ENCODE results near the gene NFIX. TPM values are rescaled to one million over a fixed set of nuclear protein-coding genes. Genes with fewer than 3 reads are reported as not detected.

The NFIX gene
- total and polyA plus RNA-seq, 2 of the 13 experiments (the other 11 are each of a cell fraction or from before 2014, with no cell fraction given): 3.4 to 5.4 TPM

DNA sequence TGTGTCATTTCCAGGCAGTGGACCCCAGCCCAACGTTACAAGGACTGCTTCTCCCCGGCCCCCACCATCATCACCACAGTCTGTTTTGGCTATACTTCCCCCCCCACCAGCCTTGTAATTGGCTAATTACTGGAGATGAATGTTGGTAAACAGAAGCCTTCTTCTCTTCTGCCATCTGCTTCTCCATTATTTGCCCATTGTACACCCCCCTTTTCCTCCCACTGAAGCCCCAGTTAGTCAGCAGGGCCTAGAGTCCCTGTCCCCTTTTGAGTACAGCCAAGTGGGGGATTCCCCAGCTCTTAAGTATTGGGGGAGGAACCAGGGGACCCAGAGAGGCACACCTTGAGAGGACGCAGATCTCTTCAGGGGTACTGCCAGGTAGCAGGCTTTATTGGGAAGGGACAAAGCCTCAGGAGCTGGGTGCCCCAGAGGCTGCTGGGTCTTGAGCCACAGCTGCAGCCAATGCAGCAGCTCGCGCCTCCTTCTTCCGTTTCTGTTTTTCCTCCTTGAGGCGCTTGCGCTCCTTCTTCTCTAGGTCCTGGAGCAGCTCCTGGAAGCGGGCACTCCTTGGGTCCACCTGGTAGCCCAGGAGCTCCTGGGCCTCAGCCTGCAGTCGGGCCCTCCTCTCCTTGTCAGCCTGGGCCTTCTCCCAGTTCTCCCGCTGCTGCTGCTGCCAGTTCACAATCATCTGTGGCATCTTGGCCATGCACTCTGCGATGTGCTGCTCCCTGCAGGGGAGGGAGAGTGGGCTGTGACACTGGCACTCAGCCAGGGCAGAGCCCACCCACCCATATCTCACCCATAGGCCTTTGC, 41.3 kb upstream of the NFIX start:
- 87% methylated on average over 11 of the region's 12 CpGs for WGBS (ENCODE audit: low lambda C conversion rate)
- Histone ChIP-seq H2AFZ (ENCODE audit: low read length) (no peak overlapping the region), H3K79me2 (ENCODE audit: insufficient read depth, low read length) (peaks cover 24% of the 10 kb centered on the region), H3K27ac (ENCODE audit: extremely low read length, insufficient read depth, low read length) (no peak overlapping the region), H3K4me1 (ENCODE audit: insufficient read depth, low read length) (peaks cover 23% of the 10 kb centered on the region), H3K4me2 (ENCODE audit: low read depth, low read length) (no peak overlapping the region), H4K20me1 (ENCODE audit: insufficient read depth, low read length) (no peaks in the 10 kb centered on the region), H3K4me3 (replicated peaks in 1 of 3; ENCODE audit: insufficient read depth in 1 of 3, low read depth in 2 of 3, low read length in 3 of 3) (no peak overlapping the region), H3K36me3 (replicated peaks in 1 of 2; ENCODE audit: control insufficient read depth in 1 of 2, insufficient read depth in 2 of 2, low read length in 2 of 2) (peaks cover 22 to 41% of the 10 kb centered on the region in 2 experiments; a peak in 4 of 5 replicates), H3K9me3 (ENCODE audit: low read length) (no peaks in the 10 kb centered on the region), H3K9ac (ENCODE audit: insufficient read depth, low read depth, low read length) (no peak overlapping the region), H3K27me3 (ENCODE audit: control insufficient read depth in 1 of 2, insufficient read depth in 2 of 2, low read length in 2 of 2) (no peaks in the 10 kb centered on the region)
- intact Hi-C loops (cut with micrococcal nuclease; ENCODE audit: unreplicated experiment): no loop called here
- BruUV-seq (replicated peaks): no TSS peak
- in situ Hi-C loops (cut with HindIII; ENCODE audit: extremely low pct_ligation_motif_present, low pct_unique_long_range_greater_than_20kb): no loop called here
- POLR2A ChIA-PET: interaction anchor here (1.3 to 3.9 kb wide), 3 partner anchors 8 to 22 kb away, joined by 3 to 25 read pairs (median 4); partner anchors contain the start of gene RAD23A
- no peak for DNase-seq (ENCODE audit: low spot score)
- FAIRE-seq: no peak
- CTCF ChIA-PET (ENCODE audit: low intra/inter-chr PET ratio, low total read pairs): no interaction called here
- ATAC-seq: no peak
- TF ChIP-seq POLR2A (IDR thresholded peaks at IDR 0.05; ENCODE audit: insufficient read depth in 1 of 2, low read depth in 2 of 2, low read length in 2 of 2) (peak in 1 of 2 experiments; percentile 35; a peak in 2 of 4 replicates), PCBP1 (IDR thresholded peaks at IDR 0.05; ENCODE audit: borderline replicate concordance, low read depth, low read length) (no peak), PRMT3 (CRISPR knock-in tag; IDR thresholded peaks at IDR 0.05; ENCODE audit: borderline replicate concordance, low read depth) (no peak), MBNL3 (CRISPR knock-in tag; conservative IDR thresholded peaks at IDR 0.05) (no peak), POLR2AphosphoS5 (IDR thresholded peaks at IDR 0.05; ENCODE audit: low read depth, low read length) (0 out of 2 replicates have a peak, but pooled peaks have one; percentile 6), ONECUT2 (CRISPR knock-in tag; IDR thresholded peaks at IDR 0.05) (no peak), SCMH1 (CRISPR knock-in tag; IDR thresholded peaks at IDR 0.05; ENCODE audit: borderline replicate concordance) (no peak), AKAP8 (CRISPR knock-in tag; IDR thresholded peaks at IDR 0.05) (no peak), POLR2G (IDR thresholded peaks at IDR 0.05; ENCODE audit: low read depth, low read length) (peak; percentile 33), MTF2 (CRISPR knock-in tag; IDR thresholded peaks at IDR 0.05; ENCODE audit: borderline replicate concordance) (no peak), ZIK1 (CRISPR knock-in tag; IDR thresholded peaks at IDR 0.05; ENCODE audit: borderline replicate concordance, low read depth) (no peak), AGO2 (optimal IDR thresholded peaks at IDR 0.05; ENCODE audit: low read depth, low read length) (peak; percentile 91), ZNF570 (CRISPR knock-in tag; IDR thresholded peaks at IDR 0.05; ENCODE audit: borderline replicate concordance) (no peak), SMARCC2 (IDR thresholded peaks at IDR 0.05) (no peak), JDP2 (CRISPR knock-in tag; IDR thresholded peaks at IDR 0.05; ENCODE audit: borderline replicate concordance) (no peak), ZNF253 (CRISPR knock-in tag; IDR thresholded peaks at IDR 0.05; ENCODE audit: borderline replicate concordance) (no peak), SMAD9 (CRISPR knock-in tag; IDR thresholded peaks at IDR 0.05) (no peak)
- TF ChIP-seq, protein P1, sequence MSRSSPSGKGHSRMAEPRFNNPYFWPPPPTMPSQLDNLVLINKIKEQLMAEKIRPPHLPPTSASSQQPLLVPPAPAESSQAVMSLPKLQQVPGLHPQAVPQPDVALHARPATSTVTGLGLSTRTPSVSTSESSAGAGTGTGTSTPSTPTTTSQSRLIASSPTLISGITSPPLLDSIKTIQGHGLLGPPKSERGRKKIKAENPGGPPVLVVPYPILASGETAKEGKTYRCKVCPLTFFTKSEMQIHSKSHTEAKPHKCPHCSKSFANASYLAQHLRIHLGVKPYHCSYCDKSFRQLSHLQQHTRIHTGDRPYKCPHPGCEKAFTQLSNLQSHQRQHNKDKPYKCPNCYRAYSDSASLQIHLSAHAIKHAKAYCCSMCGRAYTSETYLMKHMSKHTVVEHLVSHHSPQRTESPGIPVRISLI (CRISPR knock-in tag; IDR thresholded peaks at IDR 0.05; ENCODE audit: borderline replicate concordance): no peak
- TF ChIP-seq, protein P2, sequence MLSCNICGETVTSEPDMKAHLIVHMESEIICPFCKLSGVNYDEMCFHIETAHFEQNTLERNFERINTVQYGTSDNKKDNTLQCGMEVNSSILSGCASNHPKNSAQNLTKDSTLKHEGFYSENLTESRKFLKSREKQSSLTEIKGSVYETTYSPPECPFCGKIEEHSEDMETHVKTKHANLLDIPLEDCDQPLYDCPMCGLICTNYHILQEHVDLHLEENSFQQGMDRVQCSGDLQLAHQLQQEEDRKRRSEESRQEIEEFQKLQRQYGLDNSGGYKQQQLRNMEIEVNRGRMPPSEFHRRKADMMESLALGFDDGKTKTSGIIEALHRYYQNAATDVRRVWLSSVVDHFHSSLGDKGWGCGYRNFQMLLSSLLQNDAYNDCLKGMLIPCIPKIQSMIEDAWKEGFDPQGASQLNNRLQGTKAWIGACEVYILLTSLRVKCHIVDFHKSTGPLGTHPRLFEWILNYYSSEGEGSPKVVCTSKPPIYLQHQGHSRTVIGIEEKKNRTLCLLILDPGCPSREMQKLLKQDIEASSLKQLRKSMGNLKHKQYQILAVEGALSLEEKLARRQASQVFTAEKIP (CRISPR knock-in tag; IDR thresholded peaks at IDR 0.05; ENCODE audit: borderline replicate concordance): no peak
- TF ChIP-seq, protein P3, sequence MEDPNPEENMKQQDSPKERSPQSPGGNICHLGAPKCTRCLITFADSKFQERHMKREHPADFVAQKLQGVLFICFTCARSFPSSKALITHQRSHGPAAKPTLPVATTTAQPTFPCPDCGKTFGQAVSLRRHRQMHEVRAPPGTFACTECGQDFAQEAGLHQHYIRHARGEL (CRISPR knock-in tag; IDR thresholded peaks at IDR 0.05): no peak
- TF ChIP-seq, protein P4, sequence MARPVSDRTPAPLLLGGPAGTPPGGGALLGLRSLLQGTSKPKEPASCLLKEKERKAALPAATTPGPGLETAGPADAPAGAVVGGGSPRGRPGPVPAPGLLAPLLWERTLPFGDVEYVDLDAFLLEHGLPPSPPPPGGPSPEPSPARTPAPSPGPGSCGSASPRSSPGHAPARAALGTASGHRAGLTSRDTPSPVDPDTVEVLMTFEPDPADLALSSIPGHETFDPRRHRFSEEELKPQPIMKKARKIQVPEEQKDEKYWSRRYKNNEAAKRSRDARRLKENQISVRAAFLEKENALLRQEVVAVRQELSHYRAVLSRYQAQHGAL (CRISPR knock-in tag; IDR thresholded peaks at IDR 0.05; ENCODE audit: not compliant biosample characterization): no peak
